EL (cell line): ENCODE data around the gene ATP6V1A.
A peak's percentile ranks its signal among the peaks of the same experiment; 100 is the strongest.
"Not testable (repeated sequence)": the region's sequence is repeated elsewhere in the genome, so short reads cannot be mapped to it uniquely, and the experiment has no call there.

Source experiments
- DNase-seq: peaks from one replicate; pipeline ENCODE4 v3.0.0-alpha.2; 2016

The ATP6V1A gene

GRCh38 chr3:113829576-113830354, 82.9 kb downstream of the ATP6V1A start:
- DNase-seq, result no peak

GRCh38 chr3:113831103-113831355, 84.2 kb downstream of the ATP6V1A start:
- DNase-seq, result no peak

GRCh38 chr3:113832477-113833164, 85.8 kb downstream of the ATP6V1A start:
- DNase-seq, result no peak

- no peak for DNase-seq
Measured at GRCh38 chr3:113834983-113835382, 88.1 kb downstream of the ATP6V1A start.

- DNase-seq, result peak; percentile 88
Measured at GRCh38 chr3:113838631-113839209, 91.9 kb downstream of the ATP6V1A start, which contains the start of gene GRAMD1C. Gene GRAMD1C (plus strand): TSS chr3:113838788. CDS start chr3:113838910, 122 bp downstream.

- no peak for DNase-seq
Measured at GRCh38 chr3:113839551-113839950, 92.7 kb downstream of the ATP6V1A start.

- DNase-seq, result peak; percentile 38
Measured at GRCh38 chr3:113844622-113845222, 97.9 kb downstream of the ATP6V1A start.

- DNase-seq, result no peak
Measured at GRCh38 chr3:113847247-113847646, 100.4 kb downstream of the ATP6V1A start.

GRCh38 chr3:113847664-113848461, 101.0 kb downstream of the ATP6V1A start:
- no peak for DNase-seq

GRCh38 chr3:113849071-113849470, 102.2 kb downstream of the ATP6V1A start:
- DNase-seq, result not testable (repeated sequence)

GRCh38 chr3:113849841-113850240, 103.0 kb downstream of the ATP6V1A start:
- not testable (repeated sequence) for DNase-seq

- not testable (repeated sequence) for DNase-seq
Measured at GRCh38 chr3:113850391-113850790, 103.6 kb downstream of the ATP6V1A start.

GRCh38 chr3:113852506-113852905, 105.7 kb downstream of the ATP6V1A start:
- no peak for DNase-seq
